Smooth muscle cell (in vitro differentiated cells): ENCODE measurements around the gene STX1B. TPM values are rescaled to one million over a fixed set of nuclear protein-coding genes. Genes with fewer than 3 reads are reported as not detected.
"Not testable (repeated sequence)": the region's sequence is repeated elsewhere in the genome, so short reads cannot be mapped to it uniquely, and the experiment has no call there.

Experiments used
- DNase-seq: peaks from one replicate; lab custom pipeline; 2025; ENCODE audit not compliant: unreplicated experiment; lab: John Stamatoyannopoulos, UW
- H2AFZ ChIP-seq: fragments of 200-600 bp; sonication (generic); 2 replicates; pipeline ENCODE4 v1.6.0; 2016; ENCODE audit warnings: antibody characterized with exemption, low read depth, mild to moderate bottlenecking
- H3F3A ChIP-seq: fragments of 200-600 bp; sonication (generic); 2 replicates; pipeline ENCODE4 v1.6.0; 2017; ENCODE audit warnings: antibody characterized with exemption, low read depth
- H3K27ac ChIP-seq: fragments of 200-600 bp; sonication (generic); 2 replicates; pipeline ENCODE4 v1.5.1; 2016; ENCODE audit warnings: low read depth, mild to moderate bottlenecking
- H3K27me3 ChIP-seq: fragments of 200-600 bp; sonication (generic); 2 replicates; pipeline ENCODE4 v1.6.1; 2016; ENCODE audit warnings: low read depth, mild to moderate bottlenecking
- H3K36me3 ChIP-seq: fragments of 200-600 bp; sonication (generic); 2 replicates; pipeline ENCODE4 v1.5.1; 2016; ENCODE audit warnings: low read depth
- H3K4me1 ChIP-seq: fragments of 200-600 bp; sonication (generic); 2 replicates; pipeline ENCODE4 v1.5.1; 2016; ENCODE audit warnings: low read depth
- H3K4me2 ChIP-seq: fragments of 200-600 bp; sonication (generic); 2 replicates; pipeline ENCODE4 v1.6.0; 2016; ENCODE audit warnings: mild to moderate bottlenecking
- H3K4me3 ChIP-seq: fragments of 200-600 bp; sonication (generic); 2 replicates; pipeline ENCODE4 v1.5.1; 2016; ENCODE audit warnings: mild to moderate bottlenecking
- H3K79me2 ChIP-seq: fragments of 200-600 bp; sonication (generic); 2 replicates; pipeline ENCODE4 v1.6.0; 2016; ENCODE audit warnings: low read depth, mild to moderate bottlenecking
- H3K9ac ChIP-seq: fragments of 200-600 bp; sonication (generic); 2 replicates; pipeline ENCODE4 v1.6.0; 2016; ENCODE audit warnings: low read depth
- H3K9me3 ChIP-seq: fragments of 200-600 bp; sonication (generic); replicated peaks from 2 replicates; pipeline ENCODE4 v1.5.1; 2016; ENCODE audit warnings: low read depth
- H4K20me1 ChIP-seq: fragments of 200-600 bp; sonication (generic); 2 replicates; pipeline ENCODE4 v1.6.0; 2016; ENCODE audit warnings: low read depth
- WGBS: methylation state at CpG from one replicate; pipeline ENCODE4 v1.1.7; 2016; ENCODE audit warnings: low lambda C conversion rate; 5-methylcytosine and 5-hydroxymethylcytosine counted together
- polyA plus RNA-seq: library from polyadenylated mRNA; unstranded; fragments of >200 nt; fragmentation: Nextera tagmentation; extraction: Ambion mirVana; gene quantifications from 2 replicates; pipeline ENCODE4 v1.2.1, GENCODE V29; 2016
- total RNA-seq: library from RNA; depleted of rRNA; stranded (reverse); fragments of >200 nt; gene quantifications from 2 replicates; pipeline ENCODE4 v1.2.3, GENCODE V29; 2014
- TF ChIP-seq, protein P1 (sequence below): fragments of 200-600 bp; sonication (generic); IDR thresholded peaks from 2 replicates; pipeline ENCODE4 v1.5.1; 2017; ENCODE audit warnings: borderline replicate concordance, mild to moderate bottlenecking, antibody characterized with exemption; ENCODE audit not compliant: insufficient read depth, poor library complexity, severe bottlenecking

Gene STX1B
- total and polyA plus RNA-seq, 2 experiments from 2014 or later, result 0.72 to 1.0 TPM

DNA sequence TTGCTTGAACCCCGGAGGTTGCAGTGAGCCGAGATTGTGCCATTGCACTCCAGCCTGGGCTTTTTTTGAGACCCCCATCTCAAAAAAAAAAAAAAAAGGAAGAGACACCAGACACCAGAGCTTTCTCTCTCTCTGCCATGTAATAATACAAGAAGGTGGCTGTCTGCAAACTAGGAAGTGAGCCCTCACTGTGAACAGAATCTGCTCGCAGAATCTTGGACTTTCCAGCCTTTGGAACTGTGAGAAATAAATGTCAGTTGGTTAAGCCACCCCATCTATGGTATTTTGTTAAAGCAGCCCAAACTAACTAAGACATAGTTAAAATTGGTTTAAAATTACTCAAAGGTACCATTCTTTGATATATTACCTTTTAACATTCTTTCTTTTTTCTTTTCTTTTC, 10.1 kb upstream of the STX1B start:
- DNase-seq, result no peak
- no peaks in the 10 kb centered on the region for H3K9me3 ChIP-seq
- TF ChIP-seq, protein P1, sequence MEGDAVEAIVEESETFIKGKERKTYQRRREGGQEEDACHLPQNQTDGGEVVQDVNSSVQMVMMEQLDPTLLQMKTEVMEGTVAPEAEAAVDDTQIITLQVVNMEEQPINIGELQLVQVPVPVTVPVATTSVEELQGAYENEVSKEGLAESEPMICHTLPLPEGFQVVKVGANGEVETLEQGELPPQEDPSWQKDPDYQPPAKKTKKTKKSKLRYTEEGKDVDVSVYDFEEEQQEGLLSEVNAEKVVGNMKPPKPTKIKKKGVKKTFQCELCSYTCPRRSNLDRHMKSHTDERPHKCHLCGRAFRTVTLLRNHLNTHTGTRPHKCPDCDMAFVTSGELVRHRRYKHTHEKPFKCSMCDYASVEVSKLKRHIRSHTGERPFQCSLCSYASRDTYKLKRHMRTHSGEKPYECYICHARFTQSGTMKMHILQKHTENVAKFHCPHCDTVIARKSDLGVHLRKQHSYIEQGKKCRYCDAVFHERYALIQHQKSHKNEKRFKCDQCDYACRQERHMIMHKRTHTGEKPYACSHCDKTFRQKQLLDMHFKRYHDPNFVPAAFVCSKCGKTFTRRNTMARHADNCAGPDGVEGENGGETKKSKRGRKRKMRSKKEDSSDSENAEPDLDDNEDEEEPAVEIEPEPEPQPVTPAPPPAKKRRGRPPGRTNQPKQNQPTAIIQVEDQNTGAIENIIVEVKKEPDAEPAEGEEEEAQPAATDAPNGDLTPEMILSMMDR, result no peak
- H3K4me1 ChIP-seq, result no peaks in the 10 kb centered on the region
- H3K4me2 ChIP-seq, result no peak overlapping the region
- no peaks in the 10 kb centered on the region for H3K27me3 ChIP-seq
- WGBS, result 82% methylated on average over 3 of the region's 3 CpGs
- H3K79me2 ChIP-seq, result no peaks in the 10 kb centered on the region
- H3K4me3 ChIP-seq, result no peak overlapping the region
- H4K20me1 ChIP-seq, result no peaks in the 10 kb centered on the region
- no peak overlapping the region for H3K27ac ChIP-seq
- H2AFZ ChIP-seq, result no peak overlapping the region
- H3K36me3 ChIP-seq, result no peaks in the 10 kb centered on the region
- H3F3A ChIP-seq, result no peaks in the 10 kb centered on the region
- no peak overlapping the region for H3K9ac ChIP-seq

DNA sequence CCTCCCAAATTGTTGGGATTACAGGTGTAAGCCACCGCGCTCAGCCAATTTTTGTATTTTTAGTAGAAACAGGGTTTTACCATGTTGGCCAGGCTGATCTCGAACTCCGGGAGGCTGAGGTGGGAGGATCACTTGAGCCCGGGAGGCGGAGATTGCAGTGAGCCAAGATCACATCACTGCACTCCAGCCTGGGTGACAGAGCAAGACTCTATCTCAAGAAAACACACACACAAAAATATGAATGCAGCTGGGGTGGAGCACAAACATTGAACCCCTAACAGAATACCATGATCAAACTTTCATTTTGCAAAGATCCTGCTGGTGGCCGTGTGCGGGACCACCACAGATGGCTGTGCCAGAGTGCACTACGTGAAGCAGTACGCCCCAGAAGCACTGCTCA, 7.3 kb upstream of the STX1B start:
- DNase-seq, H3K4me2 ChIP-seq, H3K9ac ChIP-seq, H3K36me3 ChIP-seq, H3K27ac ChIP-seq, H3K27me3 ChIP-seq, H2AFZ ChIP-seq, H3K79me2 ChIP-seq, H4K20me1 ChIP-seq, H3K9me3 ChIP-seq, H3K4me3 ChIP-seq, H3K4me1 ChIP-seq, H3F3A ChIP-seq: not testable (repeated sequence)
- WGBS, result 94% methylated on average over 10 of the region's 10 CpGs

DNA sequence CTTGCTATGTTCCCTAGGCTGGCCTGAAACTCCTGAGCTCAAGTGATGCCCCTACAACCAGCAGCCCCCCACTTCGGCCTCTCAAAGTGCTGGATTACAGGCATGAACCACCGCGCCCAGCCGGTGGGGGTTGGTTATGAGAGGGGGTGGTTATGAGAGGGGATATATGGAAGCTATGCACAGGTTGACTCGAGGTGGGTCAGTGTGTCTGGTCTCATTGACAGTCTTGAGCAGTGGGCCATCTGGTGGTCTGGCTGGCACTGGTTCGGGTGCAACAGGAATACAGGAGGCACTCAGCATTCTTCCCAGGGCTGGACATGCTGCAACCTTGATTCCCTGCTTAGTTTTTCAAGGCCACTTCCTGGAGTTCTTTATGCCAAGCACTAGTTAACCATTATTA, 5.6 kb upstream of the STX1B start:
- no peak overlapping the region for H2AFZ ChIP-seq
- H3K4me3 ChIP-seq, result no peak overlapping the region
- 80% methylated on average over 6 of the region's 6 CpGs for WGBS

DNA sequence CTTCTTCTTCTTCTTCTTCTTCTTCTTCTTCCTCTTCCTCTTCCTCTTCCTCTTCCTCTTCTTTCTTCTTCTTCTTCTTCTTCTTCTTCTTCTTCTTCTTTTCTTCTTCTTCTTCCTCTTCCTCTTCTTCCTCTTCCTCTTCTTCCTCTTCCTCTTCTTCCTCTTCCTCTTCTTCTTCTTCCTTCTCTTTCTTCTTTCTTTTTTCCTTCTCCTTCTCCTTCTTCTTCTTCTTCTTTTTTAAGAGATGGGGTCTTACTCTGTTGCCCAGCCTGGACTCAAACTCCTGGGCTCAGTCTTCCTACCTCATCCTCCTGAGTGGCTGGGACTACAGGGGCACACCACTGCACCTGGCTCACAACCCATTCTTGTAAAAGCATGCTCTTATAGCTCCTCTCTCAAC, 2.9 kb upstream of the STX1B start:
- not testable (repeated sequence) for H3K79me2 ChIP-seq, H2AFZ ChIP-seq, H3K4me1 ChIP-seq, H3K9me3 ChIP-seq, H3K27ac ChIP-seq, H3K9ac ChIP-seq, H3K4me2 ChIP-seq, H3F3A ChIP-seq, DNase-seq, H4K20me1 ChIP-seq, H3K36me3 ChIP-seq, H3K4me3 ChIP-seq
- H3K27me3 ChIP-seq, result peaks cover 20% of the 10 kb centered on the region

More for the DNA sequence above, 5.6 kb upstream of the STX1B start:
- no peak for DNase-seq
- H3K36me3 ChIP-seq, result no peaks in the 10 kb centered on the region
- no peaks in the 10 kb centered on the region for H3K4me1 ChIP-seq
- H3K27ac ChIP-seq, result no peak overlapping the region
- H3F3A ChIP-seq, result no peaks in the 10 kb centered on the region
- H4K20me1 ChIP-seq, result no peaks in the 10 kb centered on the region
- no peak overlapping the region for H3K9ac ChIP-seq
- no peak overlapping the region for H3K4me2 ChIP-seq
- TF ChIP-seq, protein P1, result no peak
- no peaks in the 10 kb centered on the region for H3K79me2 ChIP-seq
- H3K27me3 ChIP-seq, result peaks cover 20% of the 10 kb centered on the region
- no peaks in the 10 kb centered on the region for H3K9me3 ChIP-seq

- H4K20me1 ChIP-seq, result not testable (repeated sequence)
- 92% methylated on average over 7 of the region's 7 CpGs for WGBS
Measured at GRCh38 chr16:31011815-31012214, 1.4 kb upstream of the STX1B start.

More at GRCh38 chr16:31011815-31012214, 1.4 kb upstream of the STX1B start:
- H3K27me3 ChIP-seq, result peaks cover 20% of the 10 kb centered on the region
- H3K27ac ChIP-seq, H3K4me3 ChIP-seq, H3K9me3 ChIP-seq, H3F3A ChIP-seq, H3K36me3 ChIP-seq, H3K4me2 ChIP-seq, DNase-seq, H3K79me2 ChIP-seq, H3K9ac ChIP-seq, H2AFZ ChIP-seq, H3K4me1 ChIP-seq: not testable (repeated sequence)
